K562 treated with DMSO at 1 percent for 48 hours (cell line): ENCODE measurements around the gene FAM131C. TPM values are rescaled to one million over a fixed set of nuclear protein-coding genes. Genes with fewer than 3 reads are reported as not detected.

Experiments
- total RNA-seq: library from RNA; unstranded; fragments of 300-600 nt; gene quantifications from 2 replicates; pipeline ENCODE4 v1.2.3, GENCODE V29; 2022; ENCODE audit warnings: low replicate concordance; ENCODE audit errors: extremely low read depth

The FAM131C gene, protein sequence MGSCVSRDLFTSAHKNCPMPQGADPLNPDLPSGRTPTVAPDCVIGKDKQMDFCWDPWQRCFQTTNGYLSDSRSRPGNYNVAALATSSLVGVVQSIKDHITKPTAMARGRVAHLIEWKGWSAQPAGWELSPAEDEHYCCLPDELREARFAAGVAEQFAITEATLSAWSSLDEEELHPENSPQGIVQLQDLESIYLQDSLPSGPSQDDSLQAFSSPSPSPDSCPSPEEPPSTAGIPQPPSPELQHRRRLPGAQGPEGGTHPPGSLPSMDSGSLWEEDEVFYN
- total RNA-seq = not detected in 2 replicates

DNA sequence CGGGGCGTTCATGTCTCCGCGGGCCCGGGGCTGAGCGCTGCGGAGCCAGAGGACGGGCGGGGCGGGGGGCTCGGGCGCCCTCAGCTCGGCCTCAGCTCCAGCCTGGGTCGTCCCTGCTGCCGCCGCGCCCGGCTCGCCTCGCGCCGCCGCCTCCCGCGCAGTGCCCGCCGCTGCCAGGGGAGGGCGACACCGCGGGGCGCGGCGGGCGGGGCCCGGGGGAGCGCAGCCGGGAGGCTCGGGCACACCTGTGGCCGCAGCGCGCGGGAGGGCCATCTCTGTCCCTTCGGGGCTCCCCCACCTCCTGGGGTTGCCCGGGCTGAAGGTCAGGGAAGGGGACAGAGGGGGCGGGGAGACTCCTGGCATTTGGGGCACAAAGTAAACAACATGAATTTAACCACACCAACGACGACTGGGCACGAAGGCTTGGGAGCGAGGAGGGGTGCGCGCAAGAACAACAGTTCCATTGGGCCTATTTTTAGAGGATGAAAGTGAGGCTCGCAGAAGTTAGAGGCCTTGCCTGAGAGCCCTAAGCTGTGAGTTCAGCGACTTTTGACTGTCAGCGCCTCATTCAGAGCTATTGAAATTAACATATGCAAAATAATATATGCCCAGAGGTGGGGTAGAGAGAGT, at the start of gene FAM131C:
Gene FAM131C (minus strand): TSS at position 162 of the 630 bp plus-strand sequence. CDS start 209 bp downstream, outside the sequence.

DNA sequence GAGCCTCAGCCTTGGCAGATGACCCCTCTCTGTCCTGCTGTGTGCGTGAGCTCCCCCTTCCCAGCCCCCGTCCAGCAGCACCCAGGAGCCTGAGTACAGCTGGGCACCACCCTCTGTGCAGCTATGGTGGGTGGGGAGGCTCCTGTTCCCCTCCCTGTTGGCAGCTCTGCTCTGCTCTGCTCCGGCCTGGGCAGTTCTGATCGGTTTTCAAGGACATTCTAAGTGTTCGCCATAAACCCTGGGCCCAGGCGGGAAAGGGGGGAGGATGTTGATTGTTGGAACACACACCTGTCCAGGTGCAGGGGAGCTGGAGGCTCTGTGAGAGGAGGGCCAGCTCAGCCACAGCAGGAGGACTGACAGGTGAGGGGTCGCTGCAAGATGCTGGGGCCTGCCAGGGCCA, 29.9 kb downstream of the FAM131C start, which contains the start of gene CLCNKB:
Gene CLCNKB (plus strand): TSS at position 262 of the 400 bp plus-strand sequence. CDS start 711 bp downstream, outside the sequence.

DNA sequence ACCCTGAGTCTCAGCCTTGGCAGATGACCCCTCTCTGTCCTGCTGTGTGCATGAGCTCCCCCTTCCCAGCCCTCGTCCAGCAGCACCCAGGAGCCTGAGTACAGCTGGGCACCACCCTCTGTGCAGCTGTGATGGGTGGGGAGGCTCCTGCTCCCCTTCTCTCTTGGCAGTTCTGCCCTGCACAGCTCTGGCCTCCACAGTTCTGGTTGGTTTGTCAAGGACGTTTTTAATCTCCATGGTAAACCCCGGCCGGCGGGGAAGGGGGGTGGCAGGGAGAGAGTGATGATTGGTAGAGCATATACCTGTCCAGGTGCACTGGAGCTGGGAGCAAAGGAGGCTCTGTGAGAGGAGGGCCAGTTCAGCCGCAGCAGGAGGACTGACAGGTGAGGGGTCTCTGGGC, 51.8 kb downstream of the FAM131C start, which contains the start of gene CLCNKA:
Gene CLCNKA (plus strand): TSS at position 356 of the 400 bp plus-strand sequence. CDS start 584 bp downstream, outside the sequence.

DNA sequence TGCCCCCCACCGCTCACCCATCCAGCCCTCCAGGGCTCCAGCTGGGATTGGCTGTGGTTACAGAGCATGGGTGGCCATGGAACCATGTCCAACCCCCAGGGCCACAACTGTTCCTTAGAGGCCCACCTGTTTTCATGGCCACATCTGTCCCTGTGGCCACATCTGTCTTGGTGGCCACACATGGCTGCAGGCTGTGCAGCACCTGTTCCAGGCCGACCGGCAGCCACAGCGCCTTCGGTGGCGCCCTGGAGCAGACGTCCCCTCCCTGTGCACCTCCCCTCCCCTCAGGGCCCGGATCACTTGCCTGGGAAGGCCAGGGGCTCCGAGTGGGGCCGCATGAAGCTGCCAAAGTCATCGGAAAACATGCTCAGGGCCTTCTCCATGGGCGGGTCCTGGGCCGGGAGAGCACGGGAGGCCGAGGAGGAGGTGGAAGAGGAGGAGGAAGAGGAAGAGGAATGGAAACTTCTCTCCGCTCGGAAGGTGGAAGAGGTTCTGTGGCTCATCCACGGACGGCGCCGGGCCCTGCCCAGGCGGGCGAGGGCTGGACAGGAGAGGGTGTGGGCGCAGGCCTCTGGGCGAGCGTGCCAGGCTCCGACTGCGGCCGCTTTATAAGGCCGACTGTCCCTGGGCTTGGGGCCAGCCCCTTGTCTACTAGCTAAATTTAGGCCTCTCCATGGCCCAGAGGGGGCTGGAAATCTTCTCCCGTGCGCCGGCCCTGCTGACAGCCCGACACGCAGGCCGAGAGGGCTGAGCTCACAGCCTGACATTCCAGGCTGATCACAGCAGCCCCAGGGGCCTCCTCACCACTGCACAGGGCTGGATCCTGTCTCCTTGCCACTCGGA, 55.8 kb downstream of the FAM131C start, which contains the start of gene HSPB7:
Gene HSPB7 (minus strand): TSS at position 583 of the 843 bp plus-strand sequence. CDS start 80 bp downstream, at position 503.

Other genes starting within 250 kb of the FAM131C start
- not detected in 2 replicates for gene SPEN, start 225.9 kb downstream of the FAM131C start, total RNA-seq
- not detected in 2 replicates for gene ZBTB17, start 97.5 kb downstream of the FAM131C start, total RNA-seq
- gene SRARP, start 69.4 kb downstream of the FAM131C start, total RNA-seq = not detected in 2 replicates
- not detected in 2 replicates for gene HSPB7, start 55.6 kb downstream of the FAM131C start, total RNA-seq
- not detected in 2 replicates for gene CLCNKA, start 51.6 kb downstream of the FAM131C start, total RNA-seq
- not detected in 2 replicates for gene CLCNKB, start 29.9 kb downstream of the FAM131C start, total RNA-seq
- not detected in 2 replicates for gene EPHA2, start 82.4 kb upstream of the FAM131C start, total RNA-seq
- not detected in 2 replicates for gene ARHGEF19, start 139.0 kb upstream of the FAM131C start, total RNA-seq
- gene CPLANE2, start 163.5 kb upstream of the FAM131C start, total RNA-seq = not detected in 2 replicates